KBM-7 (cell line): ENCODE measurements around the gene CARM1.

Experiments used
- DNase-seq: peaks from one replicate; pipeline ENCODE4 v3.0.0-alpha.2; 2015
- in situ Hi-C: fragments of 300-500 bp; cut with MboI; formaldehyde crosslinking; loops from 2 replicates; pipeline ENCODE4 v1.14.3; 2020; ENCODE audit warnings: low sequenced_read_pairs, low pct_unique_long_range_greater_than_20kb, mixed read lengths

Gene CARM1

GRCh38 chr19:10961073-10961860, 89.9 kb downstream of the CARM1 start:
- in situ Hi-C loops: no loop called here
- peak; percentile 31 for DNase-seq

DNA sequence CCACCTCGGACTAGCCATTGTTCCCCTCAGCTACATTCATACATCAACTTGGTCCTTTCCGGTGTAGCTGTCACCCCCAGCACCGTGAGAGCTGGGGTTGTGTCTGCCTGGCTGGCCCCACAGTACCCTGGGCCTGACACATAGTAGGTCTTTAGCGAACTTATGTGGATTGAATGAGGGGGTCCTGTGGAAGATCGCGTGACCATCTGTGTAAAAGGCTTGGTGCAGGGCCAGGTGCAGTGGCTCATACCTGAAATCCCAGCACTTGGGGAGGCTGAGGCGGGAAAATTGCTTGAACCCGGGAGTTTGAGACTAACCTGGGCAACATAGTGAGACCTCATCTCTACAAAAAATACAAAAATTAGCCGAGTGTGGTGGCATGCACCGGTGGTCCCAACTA, 91.5 kb downstream of the CARM1 start:
- no peak for DNase-seq
- in situ Hi-C loops: no loop called here

DNA sequence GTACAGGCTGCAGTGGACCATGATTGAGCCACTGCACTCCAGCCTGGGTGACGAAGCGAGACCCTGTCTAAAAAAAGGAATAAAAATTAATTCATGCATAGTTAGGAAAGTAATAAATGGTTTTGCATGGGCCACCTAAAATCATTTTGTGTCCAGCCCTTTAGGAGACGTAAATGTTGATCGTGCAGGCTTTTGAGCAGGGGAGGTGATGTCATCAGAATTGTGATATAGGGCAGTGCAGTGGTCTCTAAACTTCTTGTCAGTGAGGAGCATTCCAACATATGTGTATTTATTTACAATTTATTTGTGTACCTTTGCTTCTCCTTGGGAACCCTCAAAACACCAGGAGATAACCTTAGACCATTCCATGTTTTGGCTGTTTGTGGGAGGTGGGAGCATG, 92.5 kb downstream of the CARM1 start:
- in situ Hi-C loops: no loop called here

GRCh38 chr19:10964903-10965302, 93.5 kb downstream of the CARM1 start:
- in situ Hi-C loops: no loop called here
- no peak for DNase-seq

More for the DNA sequence above, 92.5 kb downstream of the CARM1 start:
- no peak for DNase-seq

- in situ Hi-C loops: no loop called here
- no peak for DNase-seq
These were observed 94.0 kb downstream of the CARM1 start for GRCh38 chr19:10965398-10965797.

GRCh38 chr19:10966809-10967208, 95.5 kb downstream of the CARM1 start:
- in situ Hi-C loops: no loop called here
- no peak for DNase-seq

DNA sequence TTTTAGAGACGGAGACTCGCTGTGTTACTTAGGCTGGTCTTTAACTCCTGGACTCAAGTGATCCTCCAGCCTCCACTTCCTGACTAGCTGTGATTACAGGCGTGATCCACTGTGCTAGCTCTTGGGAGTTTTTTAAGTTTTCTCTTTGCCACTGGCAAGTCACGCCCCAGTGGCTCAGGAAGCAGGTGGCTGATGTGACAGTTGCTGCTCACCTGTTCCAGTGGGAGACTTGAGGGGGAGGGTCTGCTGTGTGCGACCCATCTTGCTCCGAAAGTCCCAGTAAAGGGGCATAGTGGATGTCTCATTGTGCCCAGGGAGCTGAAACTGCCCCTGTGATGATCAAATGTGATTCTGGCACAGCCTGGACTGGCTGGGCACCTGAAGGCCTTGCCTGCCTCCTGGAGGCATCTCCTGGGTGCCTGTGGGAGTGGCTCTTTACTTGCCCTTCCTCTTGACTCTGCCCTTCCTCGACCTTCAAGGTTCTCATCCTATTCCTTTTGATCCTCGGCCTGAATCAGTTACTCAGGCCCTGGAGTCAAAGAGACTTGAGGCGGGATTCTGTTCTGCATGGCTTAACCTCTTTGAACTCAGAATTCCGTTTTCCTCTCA, 97.3 kb downstream of the CARM1 start:
- no peak for DNase-seq
- in situ Hi-C loops: no loop called here

- no peak for DNase-seq
- in situ Hi-C loops: no loop called here
These were observed 99.9 kb downstream of the CARM1 start for GRCh38 chr19:10971107-10971726.
